Liver (tissue), 3 donors: ENCODE results near the gene ARFIP1.

Experiments
- ATF3 ChIP-seq: IDR thresholded peaks from 2 replicates; pipeline ENCODE4 v1.6.1; 2016; ENCODE audit warnings: antibody characterized with exemption
- CTCF ChIP-seq: fragments of 150-350 bp; IDR thresholded peaks from 2 replicates; pipeline ENCODE4 v1.5.1; 2017; ENCODE audit warnings: improper control_type of control experiment, low read depth, low read length; ENCODE audit not compliant: missing input control
- EGR1 ChIP-seq, 2 donors: IDR thresholded peaks; 2 replicates each; pipeline ENCODE4 v1.6.1; 2016 to 2018; ENCODE audit warnings: antibody characterized with exemption in 2 of 2, low read depth in 2 of 2
- FOXA2 ChIP-seq: IDR thresholded peaks from 2 replicates; pipeline ENCODE4 v1.6.1; 2016; ENCODE audit warnings: antibody characterized with exemption
- GABPA ChIP-seq, 2 donors: IDR thresholded peaks in 1 of 2; conservative IDR thresholded peaks in 1 of 2; 2 replicates each; pipeline ENCODE4 v1.6.1; 2016; ENCODE audit warnings: antibody characterized with exemption in 2 of 2, mild to moderate bottlenecking in 1 of 2, moderate library complexity in 1 of 2
- JUND ChIP-seq, 2 donors: IDR thresholded peaks; 2 replicates each; pipeline ENCODE4 v1.6.1; 2016; ENCODE audit warnings: antibody characterized with exemption in 2 of 2
- MAX ChIP-seq: IDR thresholded peaks from 2 replicates; pipeline ENCODE4 v1.6.1; 2016; ENCODE audit warnings: antibody characterized with exemption
- RAD21 ChIP-seq, 2 donors: IDR thresholded peaks; 2 replicates each; pipeline ENCODE4 v1.6.1; 2016; ENCODE audit warnings: antibody characterized with exemption in 2 of 2, mild to moderate bottlenecking in 2 of 2
- REST ChIP-seq: IDR thresholded peaks from 2 replicates; pipeline ENCODE4 v1.6.1; 2016; ENCODE audit warnings: antibody characterized with exemption, mild to moderate bottlenecking
- SP1 ChIP-seq: IDR thresholded peaks from 2 replicates; pipeline ENCODE4 v1.6.1; 2018; ENCODE audit warnings: antibody characterized with exemption, mild to moderate bottlenecking
- donor health status: healthy.
- donor health status: healthy.

GRCh38 chr4:152849350-152849749 is 69.6 kb downstream of the ARFIP1 start:
- TF ChIP-seq CTCF (no peak), GABPA (IDR thresholded peaks at IDR 0.05 in 1 of 2, conservative IDR thresholded peaks at IDR 0.05 in 1 of 2) (no peak), RAD21 (IDR thresholded peaks at IDR 0.05) (no peak), EGR1 (IDR thresholded peaks at IDR 0.05; ENCODE audit: low read depth in 2 of 2) (no peak), MAX (no peak), ATF3 (no peak), REST (no peak), SP1 (no peak), JUND (IDR thresholded peaks at IDR 0.05) (no peak), FOXA2 (no peak)
